DLD1 (cell line): Measurements from ENCODE around the gene WDR72.
"Not testable (repeated sequence)": the region's sequence is repeated elsewhere in the genome, so short reads cannot be mapped to it uniquely, and the experiment has no call there.

Experiments used
- in situ Hi-C: cut with HindIII; loops from 2 replicates; pipeline ENCODE4 v1.10.0; 2017; ENCODE audit warnings: low sequenced_read_pairs

Gene WDR72

DNA sequence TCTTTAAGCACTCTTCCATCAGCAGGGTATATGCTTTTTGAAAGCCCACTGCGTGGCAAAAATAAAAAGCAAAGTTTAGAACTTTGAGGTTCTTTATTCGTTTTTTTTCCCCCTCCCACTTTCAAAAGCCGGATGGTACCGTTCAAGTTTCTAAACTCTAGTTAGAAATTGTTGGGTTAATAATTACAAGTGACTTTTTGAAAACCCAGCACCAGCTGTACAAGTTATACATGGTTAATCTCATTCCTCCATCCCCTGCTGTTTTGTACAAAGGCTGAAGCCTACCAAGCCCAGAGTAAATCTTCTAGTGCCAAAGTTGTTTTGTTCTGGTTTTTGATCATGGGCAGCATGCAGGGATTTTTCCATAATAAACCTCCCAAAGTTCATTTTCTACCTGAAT lies 48.6 kb downstream of the WDR72 start:
- in situ Hi-C loops: no loop called here

DNA sequence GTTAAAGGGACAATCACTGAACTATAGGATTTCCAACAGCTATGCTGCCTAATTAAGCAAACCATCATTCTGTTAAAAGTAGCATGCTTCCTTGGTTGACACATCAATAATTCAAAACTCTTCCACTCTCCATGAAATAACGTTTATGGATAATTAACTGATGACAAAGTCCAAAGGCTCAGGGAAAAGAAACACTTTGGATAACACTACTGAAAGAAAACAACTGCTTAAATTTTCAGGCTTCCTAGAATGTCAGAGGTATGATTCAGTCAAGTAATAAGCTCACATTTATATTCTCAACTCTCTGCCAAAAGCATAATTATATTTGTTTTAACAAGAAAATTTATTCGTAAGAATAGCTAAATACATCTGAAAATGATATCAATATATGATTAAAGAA lies 49.6 kb downstream of the WDR72 start:
- in situ Hi-C loops: no loop called here

- in situ Hi-C loops: no loop called here
These were observed 64.1 kb downstream of the WDR72 start for GRCh38 chr15:53695365-53695764.

DNA sequence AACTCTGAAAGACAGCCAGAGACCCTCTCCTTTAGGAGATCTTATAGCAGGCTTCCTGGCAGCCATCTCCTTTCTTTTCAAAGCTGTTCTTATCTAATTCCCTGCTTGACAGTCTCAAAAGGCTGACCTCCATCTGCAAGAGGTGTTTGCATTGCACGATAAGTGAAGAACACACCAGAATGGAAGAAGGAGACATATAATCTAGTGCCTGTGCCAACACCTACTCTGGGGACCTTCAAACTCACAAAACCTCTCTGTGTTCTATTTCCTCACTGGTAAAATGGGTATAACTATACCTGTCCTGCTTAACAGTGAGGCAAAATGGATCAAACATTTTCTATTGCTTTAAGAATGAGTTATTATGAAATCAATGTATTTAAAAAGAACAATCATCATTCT lies 65.0 kb downstream of the WDR72 start:
- in situ Hi-C loops: no loop called here

DNA sequence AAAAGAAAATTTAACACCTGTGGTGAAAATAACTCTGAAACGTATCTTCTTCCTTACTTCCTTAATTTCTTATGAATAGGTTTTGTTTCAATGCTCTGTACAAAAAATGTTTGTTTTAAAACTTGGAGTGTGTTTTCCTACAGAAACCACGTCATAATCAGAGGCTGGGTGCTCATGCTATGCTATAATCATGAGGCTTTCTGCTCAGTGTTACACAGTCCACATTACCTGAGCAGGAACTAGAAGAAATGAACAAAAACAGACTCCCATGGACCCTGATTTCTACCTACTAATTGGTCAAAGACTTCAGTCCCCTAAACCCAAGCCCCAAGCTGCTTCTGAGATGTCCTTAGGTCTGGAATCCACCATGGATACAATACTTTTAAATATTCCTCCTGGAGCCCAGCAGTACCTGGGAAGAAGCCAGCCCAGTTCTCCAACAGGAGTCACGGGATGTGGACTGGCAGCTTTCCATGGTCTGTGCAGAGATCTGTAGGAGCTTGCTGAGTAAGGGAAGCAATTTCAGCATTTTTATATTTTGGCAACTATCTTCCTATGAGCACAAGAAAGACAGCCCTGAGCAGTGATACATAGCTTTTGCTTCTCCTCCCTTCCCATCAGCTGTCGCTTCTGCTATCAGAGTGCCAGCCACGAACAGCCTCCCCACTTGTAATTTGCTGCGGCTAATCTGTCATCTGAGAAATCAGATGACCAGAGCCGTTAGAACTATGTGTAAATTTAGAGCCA lies 65.6 kb downstream of the WDR72 start:
- in situ Hi-C loops: no loop called here

GRCh38 chr15:53684162-53684561 lies 75.3 kb downstream of the WDR72 start:
- in situ Hi-C loops: not testable (repeated sequence)

DNA sequence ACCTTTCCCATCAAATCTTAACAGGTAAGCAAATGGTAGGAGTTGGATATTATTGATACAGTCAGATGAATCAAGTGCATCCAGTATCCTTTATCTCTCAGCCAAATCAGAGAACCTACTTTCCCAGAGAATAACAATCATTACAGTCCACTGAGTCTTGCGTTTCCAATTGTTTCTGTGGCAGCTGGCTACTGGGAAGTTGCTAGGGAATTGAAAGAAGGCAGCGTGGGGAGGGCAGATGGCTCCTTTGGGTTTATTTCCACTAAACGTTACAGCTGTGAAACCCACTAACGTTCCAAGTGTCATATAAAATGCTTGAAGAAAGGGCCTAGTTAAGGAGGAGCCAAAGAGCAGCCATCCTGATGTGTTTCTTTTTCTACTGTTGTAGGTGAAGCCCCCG lies 78.4 kb downstream of the WDR72 start:
- in situ Hi-C loops: no loop called here

DNA sequence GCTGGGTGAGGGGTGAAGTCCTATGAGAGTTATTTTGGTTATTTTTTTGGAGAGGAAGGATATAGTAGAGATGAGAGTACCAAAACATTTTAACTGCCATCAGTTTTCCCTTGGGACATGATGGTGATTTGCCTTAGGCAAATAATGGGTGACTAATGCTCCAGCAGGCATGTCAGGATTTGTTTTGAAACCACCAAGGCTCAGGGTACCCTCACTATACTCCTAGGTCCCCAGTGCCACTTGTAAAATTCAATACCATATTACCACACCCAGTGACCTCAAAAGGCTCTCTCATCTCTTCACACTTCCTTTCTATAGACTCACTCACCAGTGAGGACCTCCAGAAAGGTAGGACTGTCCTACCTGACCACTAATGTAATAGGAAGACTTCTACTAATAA lies 83.6 kb downstream of the WDR72 start:
- in situ Hi-C loops: no loop called here

DNA sequence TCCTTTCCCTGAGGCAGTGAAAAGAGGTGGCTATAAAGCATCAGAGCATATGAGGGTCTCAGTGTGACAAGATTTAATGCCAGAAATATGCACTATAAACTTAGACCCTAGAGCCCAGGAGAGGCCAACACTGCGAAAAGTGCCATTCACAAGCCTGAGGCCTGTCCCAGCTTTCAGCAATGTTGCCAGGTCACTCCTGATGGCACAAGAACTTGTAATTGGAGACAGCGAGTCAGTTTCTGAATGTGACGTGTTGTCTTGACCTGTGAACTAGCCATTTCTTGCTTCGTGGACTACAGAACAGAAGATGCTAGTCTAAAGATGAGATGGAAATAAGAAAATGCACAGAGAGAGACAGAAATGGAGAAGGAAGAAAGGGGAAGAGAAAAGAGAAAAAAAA lies 87.9 kb downstream of the WDR72 start:
- in situ Hi-C loops: no loop called here

DNA sequence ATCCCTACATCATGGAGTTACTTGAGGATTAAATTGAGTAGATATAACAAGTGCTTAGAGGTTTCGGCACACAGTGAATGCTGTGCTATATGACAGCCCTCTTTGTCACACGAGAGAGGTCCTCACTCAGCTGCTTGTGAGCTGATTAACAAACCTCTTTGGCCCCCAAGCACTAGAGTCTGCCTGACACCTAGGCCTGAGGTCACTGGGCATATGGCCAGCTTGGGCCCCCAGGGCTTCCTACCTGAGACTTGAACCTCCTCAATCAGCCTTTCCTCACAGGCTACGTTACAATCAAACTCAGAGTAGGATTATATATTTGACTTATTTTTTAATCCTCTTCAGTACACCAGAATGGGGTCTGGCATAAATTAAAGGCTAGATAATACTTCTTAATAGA lies 88.8 kb downstream of the WDR72 start:
- in situ Hi-C loops: no loop called here

DNA sequence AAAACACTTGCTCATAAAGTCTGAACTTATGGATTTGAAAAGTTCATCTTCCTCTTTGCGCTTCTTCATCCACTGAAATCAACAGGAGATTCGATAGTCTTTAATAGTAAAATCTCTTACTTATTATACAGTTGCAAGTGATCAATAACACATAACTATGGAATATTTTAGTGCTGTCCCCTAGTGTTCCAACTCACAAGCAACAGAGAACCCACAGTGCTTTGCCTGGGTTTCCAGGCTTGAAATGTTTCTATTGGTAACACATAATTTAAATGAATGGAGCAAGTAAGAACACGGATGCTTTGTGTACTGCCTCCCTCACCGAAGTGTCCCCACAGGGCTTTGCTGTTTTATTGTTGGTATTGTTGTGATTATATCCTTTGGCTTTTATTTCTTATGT lies 93.5 kb downstream of the WDR72 start:
- in situ Hi-C loops: no loop called here

GRCh38 chr15:53658827-53659555 lies 100.5 kb downstream of the WDR72 start:
- in situ Hi-C loops: no loop called here

DNA sequence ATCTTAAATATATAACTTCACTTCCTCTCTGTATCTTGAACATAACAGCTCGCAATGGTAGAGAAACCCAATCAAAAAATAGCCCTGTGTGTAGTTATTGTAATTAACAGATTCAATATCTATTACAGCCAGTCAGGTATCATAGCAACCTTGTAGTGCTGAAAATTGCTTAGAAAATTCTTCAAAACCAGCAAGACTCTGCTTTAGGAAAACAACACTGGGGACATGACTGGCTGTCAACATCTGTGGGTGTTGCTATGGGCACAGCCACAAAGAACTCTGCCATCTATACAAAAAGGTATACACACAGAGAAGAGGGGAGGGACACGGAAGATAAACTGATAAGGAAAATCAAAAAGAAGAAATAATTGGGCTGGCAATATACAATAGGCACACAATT lies 101.2 kb downstream of the WDR72 start:
- in situ Hi-C loops: no loop called here

DNA sequence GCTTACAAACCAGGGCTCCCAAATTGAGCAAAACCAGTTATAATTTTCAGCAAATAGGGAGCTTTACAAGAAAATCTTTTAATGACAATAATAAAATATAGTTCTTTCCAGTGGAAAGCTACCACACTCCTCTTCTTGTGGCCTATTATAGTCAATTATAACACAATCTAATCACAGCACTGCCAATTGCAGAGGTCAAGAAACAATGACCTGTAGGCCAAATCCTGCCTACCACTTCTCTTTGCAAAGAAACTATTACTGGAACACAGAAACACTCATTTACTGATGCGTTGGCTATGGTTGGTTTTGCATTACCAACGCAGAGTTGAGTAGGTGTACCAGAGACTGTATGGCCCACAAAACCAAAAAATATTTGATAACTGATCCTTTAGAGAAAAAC lies 110.5 kb downstream of the WDR72 start:
- in situ Hi-C loops: no loop called here

- in situ Hi-C loops: no loop called here
These were observed 114.8 kb downstream of the WDR72 start for GRCh38 chr15:53644660-53645059.

DNA sequence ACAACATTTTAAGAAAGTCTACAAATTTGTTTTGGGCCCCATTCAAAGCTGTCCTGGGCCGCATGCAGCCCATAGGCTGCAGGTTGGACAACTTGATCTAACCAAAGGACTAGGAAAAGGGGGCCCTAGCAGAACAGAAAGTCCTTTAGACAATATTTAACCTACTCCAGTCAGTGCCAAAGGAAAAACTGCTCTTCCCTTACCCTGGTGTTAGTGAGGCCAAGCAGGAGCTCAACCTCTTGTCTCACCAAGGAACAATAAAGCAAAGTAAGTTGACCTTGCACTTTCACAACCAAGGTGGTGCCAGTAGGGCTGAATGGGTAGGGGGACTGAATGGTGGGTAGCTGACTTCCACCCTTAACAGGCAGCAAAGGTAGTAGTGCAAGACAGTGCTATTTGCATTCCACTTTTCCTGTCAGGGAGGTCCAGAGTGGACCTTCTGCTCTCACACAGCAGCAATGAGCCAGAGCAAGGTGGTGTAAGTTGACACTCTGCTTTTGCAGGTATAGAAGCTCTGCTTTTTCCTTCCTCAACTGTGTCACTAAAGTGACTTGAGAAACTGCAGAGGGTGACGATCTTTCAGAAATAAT lies 124.9 kb downstream of the WDR72 start:
- in situ Hi-C loops: no loop called here

GRCh38 chr15:53627279-53627678 lies 132.2 kb downstream of the WDR72 start:
- in situ Hi-C loops: no loop called here

GRCh38 chr15:53625962-53626845 lies 133.3 kb downstream of the WDR72 start:
- in situ Hi-C loops: no loop called here

- in situ Hi-C loops: no loop called here
These were observed 134.2 kb downstream of the WDR72 start for GRCh38 chr15:53625260-53625659.

DNA sequence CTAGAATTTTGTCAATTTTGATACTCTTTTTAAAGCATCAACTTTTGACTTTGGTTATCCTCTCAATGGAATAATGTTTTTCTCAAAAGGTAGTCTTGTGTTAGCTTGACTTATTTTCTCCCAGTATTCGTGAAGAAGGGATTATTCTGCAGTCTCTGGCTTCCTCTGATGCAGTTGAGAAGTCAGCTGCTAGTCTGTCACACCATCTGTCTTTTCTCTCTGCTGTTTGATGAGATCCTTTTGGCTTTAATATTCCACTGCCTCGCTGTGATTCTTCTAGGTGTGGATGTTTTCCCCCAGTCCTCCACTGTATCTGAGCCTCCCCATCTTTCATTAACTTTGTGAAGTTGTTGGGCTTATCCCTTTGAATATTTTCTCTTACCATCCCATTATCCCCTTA lies 141.0 kb downstream of the WDR72 start:
- in situ Hi-C loops: no loop called here
